Stimulated activated CD8-positive, alpha-beta memory T cell treated with anti-CD3 and anti-CD28 coated beads, Interleukin-12 subunit alpha, Interleukin-12 subunit beta, amount 100 ng/mL, for 1 hour (primary cell): ENCODE data around the gene TMEM114.
"Not testable (repeated sequence)": the region's sequence is repeated elsewhere in the genome, so short reads cannot be mapped to it uniquely, and the experiment has no call there.

Experiments
- DNase-seq: peaks from one replicate; pipeline ENCODE4 v3.0.0-alpha.2; 2020; ENCODE audit warnings: low read depth

TMEM114 gene

GRCh38 chr16:8575399-8575798, 14.9 kb downstream of the TMEM114 start:
- no peak for DNase-seq

- DNase-seq, result no peak
Observed at GRCh38 chr16:8572919-8573724, 17.2 kb downstream of the TMEM114 start.

- no peak for DNase-seq
Observed at GRCh38 chr16:8572063-8572918, 18.0 kb downstream of the TMEM114 start.

GRCh38 chr16:8571061-8571596, 19.2 kb downstream of the TMEM114 start:
- no peak for DNase-seq

DNA sequence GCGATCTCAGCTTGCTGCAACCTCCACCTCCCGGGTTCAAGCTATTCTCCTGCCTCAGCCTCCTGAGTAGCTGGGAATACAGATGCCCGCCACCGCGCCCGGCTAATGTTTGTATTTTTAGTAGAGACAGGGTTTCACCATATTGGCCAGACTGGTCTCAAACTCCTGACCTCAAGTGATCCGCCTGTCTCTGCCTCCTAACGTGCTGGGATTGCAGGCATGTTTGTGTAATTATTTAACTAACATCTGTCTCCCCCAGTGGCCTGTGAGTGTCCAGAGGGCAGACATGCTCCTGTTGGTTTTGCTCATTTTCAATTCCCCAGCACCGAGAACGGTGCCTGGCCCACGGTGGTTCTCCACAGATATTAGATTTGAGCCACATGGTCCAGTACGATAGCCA, 19.9 kb downstream of the TMEM114 start:
- not testable (repeated sequence) for DNase-seq

DNA sequence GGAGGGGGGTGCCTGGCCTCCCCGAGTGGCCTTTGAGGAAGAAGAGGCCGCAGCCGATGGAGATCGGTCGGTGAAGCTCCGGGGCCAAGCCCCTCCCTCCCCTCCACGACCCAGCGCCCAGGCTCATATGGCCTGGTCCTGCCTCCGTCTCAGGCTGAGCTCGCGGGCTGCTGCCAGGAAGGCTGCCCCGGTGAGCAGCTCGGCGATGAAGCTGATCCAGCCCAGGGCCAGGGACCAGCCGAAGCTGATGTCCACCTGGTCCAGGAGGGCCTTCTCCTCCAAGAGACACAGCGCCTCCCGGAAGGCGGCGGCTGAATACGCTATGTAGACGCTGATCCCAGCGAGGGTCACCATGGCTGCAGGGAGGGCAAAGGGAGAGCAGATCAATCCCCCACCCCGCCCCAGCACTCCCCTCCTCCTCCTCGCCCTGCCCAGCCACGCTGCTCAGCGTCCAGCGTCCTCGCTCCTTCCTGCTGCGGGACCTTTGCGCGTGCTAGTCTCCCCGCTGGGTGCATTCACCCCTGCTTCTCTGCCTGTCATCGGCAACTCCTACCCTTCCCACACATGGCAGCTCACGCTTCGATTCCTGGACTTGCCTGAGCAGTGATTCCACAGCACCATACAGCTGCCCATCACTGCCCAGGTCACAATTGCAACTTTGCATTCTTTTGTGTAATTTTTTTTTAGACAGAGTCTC, 20.5 kb downstream of the TMEM114 start:
- no peak for DNase-seq

DNA sequence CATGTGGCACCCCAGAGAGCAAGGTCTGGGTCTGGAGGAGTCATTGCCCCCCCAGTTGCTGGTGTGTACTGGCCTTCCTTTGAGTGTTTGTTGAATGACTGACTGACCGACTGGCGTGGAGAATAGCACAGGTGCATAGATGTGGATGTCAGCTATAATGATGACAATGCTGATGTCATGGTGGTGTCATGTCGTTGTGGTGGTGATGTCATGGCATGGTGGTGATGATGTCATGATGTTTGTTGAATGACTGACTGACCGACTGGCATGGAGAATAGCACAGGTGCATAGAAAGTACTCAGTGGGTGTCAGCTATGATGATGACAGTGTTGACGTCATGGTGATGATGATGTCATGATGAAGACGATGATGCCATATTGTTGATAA, 22.1 kb downstream of the TMEM114 start:
- no peak for DNase-seq

- DNase-seq, result peak; percentile 57
Observed at GRCh38 chr16:8567355-8568230, 22.7 kb downstream of the TMEM114 start.

DNA sequence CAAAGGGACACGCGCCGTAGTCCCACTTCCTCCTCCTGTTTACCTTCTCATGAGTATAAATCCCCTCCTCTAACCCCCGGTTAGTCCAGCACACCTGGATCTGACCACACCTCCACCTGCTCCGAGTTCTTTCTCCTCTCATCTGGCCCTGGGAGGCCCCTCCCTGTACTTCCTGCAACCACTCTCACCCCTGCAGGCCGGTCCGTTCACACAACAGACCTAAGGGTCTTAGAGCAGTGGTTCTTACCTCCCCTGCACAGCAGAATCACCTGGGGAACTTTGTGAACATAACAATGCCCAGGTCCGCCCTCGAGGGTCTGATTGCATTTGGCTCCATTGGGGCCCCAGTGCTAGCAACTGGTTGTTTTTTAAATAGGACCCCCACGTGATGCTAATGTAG, 24.8 kb downstream of the TMEM114 start:
- no peak for DNase-seq

DNA sequence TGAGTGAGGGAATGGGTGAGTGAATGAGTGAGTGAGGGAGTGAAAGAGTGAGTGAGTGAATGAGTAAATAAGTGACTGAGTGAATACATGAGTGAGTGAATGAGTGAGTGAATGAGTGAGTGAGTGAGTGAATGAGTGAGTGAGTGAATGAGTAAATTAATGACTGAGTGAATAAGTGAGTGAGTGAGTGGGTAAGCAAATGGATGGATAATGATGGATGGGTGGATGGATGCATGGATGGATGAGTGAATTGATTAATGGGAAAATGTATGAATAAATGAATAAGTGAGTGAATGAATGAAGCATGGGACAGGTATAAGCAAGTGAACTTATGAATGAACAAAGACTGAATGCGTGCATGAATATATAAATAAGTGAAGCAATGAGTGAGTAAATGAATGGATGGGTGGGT, 25.4 kb downstream of the TMEM114 start:
- no peak for DNase-seq

- DNase-seq, result not testable (repeated sequence)
Observed at GRCh38 chr16:8563944-8564540, 26.3 kb downstream of the TMEM114 start.

GRCh38 chr16:8561496-8561895, 28.8 kb downstream of the TMEM114 start:
- no peak for DNase-seq

DNA sequence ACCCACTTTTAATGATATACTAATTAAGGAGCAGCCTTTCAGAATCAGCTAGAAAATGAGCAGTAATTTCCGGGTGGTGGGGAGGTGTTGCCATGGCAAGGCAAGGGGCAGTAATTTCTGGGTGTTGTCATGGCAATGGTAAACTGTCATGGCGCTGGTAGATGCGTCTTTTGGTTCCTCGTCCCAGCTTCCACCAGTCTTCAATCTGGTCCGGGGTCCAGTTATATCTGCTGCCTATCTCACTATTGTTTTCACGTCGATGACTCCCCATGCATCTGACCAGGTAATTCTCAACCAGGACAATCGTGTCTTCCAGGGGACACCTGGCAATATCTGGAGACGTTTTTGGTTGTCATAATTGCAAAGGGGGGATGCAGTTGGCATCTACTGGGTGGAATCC, 34.9 kb downstream of the TMEM114 start:
- DNase-seq, result no peak

DNA sequence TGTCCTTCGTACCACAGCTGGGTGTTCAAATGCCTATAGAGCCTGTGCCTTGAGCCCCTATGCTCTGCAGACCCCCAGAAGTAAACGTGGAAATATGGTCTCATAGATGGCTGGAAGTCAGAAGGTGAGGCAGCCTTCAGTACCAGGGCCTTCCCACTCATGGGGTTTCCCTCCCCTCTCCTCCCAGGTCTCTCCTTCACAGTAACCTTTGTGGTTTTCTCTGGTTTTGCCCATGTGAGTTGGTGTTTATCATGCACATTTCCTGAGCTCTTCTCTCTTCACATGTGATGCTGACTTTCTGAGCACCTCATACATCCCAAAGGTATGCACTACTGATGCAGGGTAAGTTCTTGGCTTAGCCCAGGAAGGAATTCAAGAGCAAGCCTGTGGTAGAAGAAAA, 35.4 kb downstream of the TMEM114 start:
- no peak for DNase-seq

- no peak for DNase-seq
Observed at GRCh38 chr16:8554022-8554421, 36.3 kb downstream of the TMEM114 start.

- DNase-seq, result no peak
Observed at GRCh38 chr16:8552487-8553221, 37.7 kb downstream of the TMEM114 start.

DNA sequence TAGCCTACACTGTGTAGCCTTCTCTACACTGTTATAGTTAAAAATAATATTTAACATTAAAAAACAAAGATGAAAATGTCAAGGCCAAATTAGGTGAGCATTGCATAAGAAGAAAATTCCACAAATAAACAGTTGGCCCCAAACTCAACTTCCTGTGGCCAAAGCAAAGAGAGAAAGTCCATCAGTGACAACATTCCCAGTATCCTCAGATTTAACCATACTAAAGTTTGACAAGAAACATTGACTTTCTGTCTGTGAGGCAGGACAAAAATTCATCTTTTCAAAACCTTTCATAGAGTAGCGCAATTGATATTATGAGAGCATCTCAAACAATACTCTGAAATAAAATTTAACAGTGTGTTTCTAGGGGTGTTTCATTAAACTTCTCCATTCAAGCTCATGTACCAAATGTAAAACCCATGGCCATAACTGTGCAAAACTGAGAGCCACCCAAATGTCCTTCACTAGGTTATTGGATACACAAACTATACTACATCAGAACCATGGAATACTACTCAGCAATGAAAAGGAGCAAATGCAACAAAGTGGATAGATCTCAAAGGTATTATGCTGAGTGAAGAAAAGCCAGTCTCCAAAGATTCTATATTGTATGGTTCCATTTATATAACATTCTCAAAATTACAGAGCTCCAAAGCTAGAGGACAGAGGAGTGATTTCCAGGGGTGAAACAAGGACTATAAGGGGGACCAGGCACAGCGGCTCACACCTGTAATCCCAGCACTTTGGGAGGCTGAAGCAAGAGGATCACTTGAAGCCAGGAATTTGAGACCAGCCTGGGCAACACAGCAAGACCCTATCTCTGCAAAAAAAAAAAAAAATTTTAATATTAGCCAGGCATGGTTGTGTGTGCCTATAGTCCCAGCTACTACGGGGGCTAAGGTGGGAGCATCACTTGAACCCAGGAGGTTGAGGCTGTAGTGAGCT, 38.7 kb downstream of the TMEM114 start:
- DNase-seq, result no peak

DNA sequence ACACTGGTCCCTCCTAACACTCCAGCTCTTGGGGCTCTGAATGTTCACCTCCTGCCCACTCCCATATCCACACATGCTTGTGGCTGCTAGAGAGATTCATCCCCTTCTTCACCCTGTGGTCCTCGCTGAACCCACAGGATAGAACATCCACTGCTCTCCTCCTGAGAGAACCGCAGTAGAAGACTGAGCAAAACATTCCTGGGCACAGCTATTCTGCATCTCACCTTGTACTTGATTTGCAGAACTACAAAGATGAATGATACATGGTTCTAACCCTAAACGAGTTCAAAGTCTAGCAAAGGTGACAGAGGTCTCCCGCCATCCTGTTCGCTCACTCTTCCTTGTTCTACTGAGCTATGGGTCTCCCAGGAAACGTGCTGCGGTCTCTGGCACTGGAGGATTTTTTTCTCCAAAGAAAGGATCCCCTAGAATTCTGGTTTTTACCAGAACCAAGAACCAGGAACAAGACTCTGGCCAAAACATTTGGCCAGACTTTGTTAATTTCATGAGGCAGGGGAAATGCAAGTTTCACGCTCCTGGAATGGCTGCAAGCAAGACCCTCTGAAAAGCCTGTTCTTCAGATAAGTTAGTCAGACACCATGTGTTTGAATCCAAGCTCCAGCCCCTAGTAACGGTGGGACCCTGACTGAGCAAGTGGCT, 39.5 kb downstream of the TMEM114 start:
- DNase-seq, result no peak
